Caco-2 (cell line): ENCODE data around the gene FASTKD1. TPM values are rescaled to one million over a fixed set of nuclear protein-coding genes. Genes with fewer than 3 reads are reported as not detected.

ENCODE experiments used
- BruUV-seq: library from RNA; stranded (reverse); fragments of 400-500 nt; replicated peaks from 2 replicates; lab custom pipeline; 2021; lab: Mats Ljungman, UMichigan
- CTCF ChIA-PET: fragments of 300-600 bp; sonication (Branson Sonifier 250); formaldehyde crosslinking; loops from one replicate; lab custom pipeline; 2022; ENCODE audit warnings: antibody characterized with exemption; lab: Charles Lee
- POLR2A ChIA-PET: fragments of 300-600 bp; sonication (Branson Sonifier 250); formaldehyde crosslinking; loops from one replicate; lab custom pipeline; 2022; ENCODE audit warnings: antibody characterized with exemption; lab: Charles Lee
- DNase-seq, 2 experiments: peaks; one replicate each; pipeline versions ENCODE4 v3.0.0 to v3.0.0-alpha.2; 2020 to 2022
- H3K27me3 ChIP-seq: replicated peaks from 2 replicates; pipeline ENCODE4 v1.6.0; 2011; ENCODE audit warnings: low read length; ENCODE audit not compliant: control insufficient read depth, insufficient read depth
- H3K36me3 ChIP-seq: 2 replicates; pipeline ENCODE4 v1.5.1; 2011; ENCODE audit warnings: low read length; ENCODE audit not compliant: control insufficient read depth, insufficient read depth
- H3K4me1 ChIP-seq: fragments of 250-450 bp; sonication (Bioruptor Pico); 2 replicates; pipeline ENCODE4 v1.5.1; 2020; ENCODE audit warnings: mild to moderate bottlenecking
- H3K4me3 ChIP-seq: 2 replicates; pipeline ENCODE4 v1.5.1; 2011; ENCODE audit warnings: low read depth, mild to moderate bottlenecking, control low read depth, low read length
- H3K9me3 ChIP-seq: fragments of 250-450 bp; sonication (Bioruptor Pico); 2 replicates; pipeline ENCODE4 v1.5.1; 2020; ENCODE audit warnings: mild to moderate bottlenecking, moderate library complexity
- H3K27ac Mint-ChIP-seq: one replicate; pipeline ENCODE4 v1.8.0; 2022; ENCODE audit warnings: mixed read lengths; ENCODE audit not compliant: unreplicated experiment
- H3K27me3 Mint-ChIP-seq: one replicate; pipeline ENCODE4 v1.8.0; 2022; ENCODE audit warnings: mixed read lengths; ENCODE audit not compliant: insufficient read depth, unreplicated experiment
- H3K36me3 Mint-ChIP-seq: one replicate; pipeline ENCODE4 v1.8.0; 2022; ENCODE audit warnings: mild to moderate bottlenecking, mixed read lengths; ENCODE audit not compliant: insufficient read depth, unreplicated experiment
- H3K4me1 Mint-ChIP-seq: one replicate; pipeline ENCODE4 v1.8.0; 2022; ENCODE audit warnings: low read depth, mixed read lengths; ENCODE audit not compliant: unreplicated experiment
- H3K4me3 Mint-ChIP-seq: one replicate; pipeline ENCODE4 v1.8.0; 2022; ENCODE audit warnings: mild to moderate bottlenecking, moderate library complexity, mixed read lengths; ENCODE audit not compliant: unreplicated experiment
- H3K9me3 Mint-ChIP-seq: one replicate; pipeline ENCODE4 v1.8.0; 2022; ENCODE audit warnings: mixed read lengths; ENCODE audit not compliant: unreplicated experiment
- intact Hi-C: fragments of 100-400 bp; cut with micrococcal nuclease; formaldehyde crosslinking; loops from one replicate; pipeline ENCODE4 v1.10.0; 2022; ENCODE audit not compliant: unreplicated experiment
- total RNA-seq: library from RNA; stranded (reverse); gene quantifications from 2 replicates; pipeline ENCODE4 v1.2.3, GENCODE V29; 2022
- TF ChIP-seq, protein P1 (sequence below), 2 experiments: fragments of 200-600 bp in 1 of 2; IDR thresholded peaks; 1 replicate in 1 of 2; 2 replicates in 1 of 2; pipeline versions ENCODE4 v1.5.1 to v1.8.0; 2011 to 2022; ENCODE audit warnings: antibody characterized with exemption in 1 of 2, control low read depth in 1 of 2, inconsistent platforms in 1 of 2, low read depth in 1 of 2, low read length in 1 of 2, mild to moderate bottlenecking in 1 of 2, moderate library complexity in 1 of 2; ENCODE audit not compliant: insufficient read depth in 1 of 2, severe bottlenecking in 1 of 2, unreplicated experiment in 1 of 2

Gene FASTKD1
- total RNA-seq, 1 experiment from 2014 or later = 27.6 TPM

GRCh38 chr2:169528271-169528701, 45.4 kb downstream of the FASTKD1 start:
- intact Hi-C loops = loop anchor here (1.0 to 2.0 kb wide), 2 partner anchors 148 to 261 kb away; no protein-coding TSS in a partner anchor
- TF ChIP-seq, protein P1, sequence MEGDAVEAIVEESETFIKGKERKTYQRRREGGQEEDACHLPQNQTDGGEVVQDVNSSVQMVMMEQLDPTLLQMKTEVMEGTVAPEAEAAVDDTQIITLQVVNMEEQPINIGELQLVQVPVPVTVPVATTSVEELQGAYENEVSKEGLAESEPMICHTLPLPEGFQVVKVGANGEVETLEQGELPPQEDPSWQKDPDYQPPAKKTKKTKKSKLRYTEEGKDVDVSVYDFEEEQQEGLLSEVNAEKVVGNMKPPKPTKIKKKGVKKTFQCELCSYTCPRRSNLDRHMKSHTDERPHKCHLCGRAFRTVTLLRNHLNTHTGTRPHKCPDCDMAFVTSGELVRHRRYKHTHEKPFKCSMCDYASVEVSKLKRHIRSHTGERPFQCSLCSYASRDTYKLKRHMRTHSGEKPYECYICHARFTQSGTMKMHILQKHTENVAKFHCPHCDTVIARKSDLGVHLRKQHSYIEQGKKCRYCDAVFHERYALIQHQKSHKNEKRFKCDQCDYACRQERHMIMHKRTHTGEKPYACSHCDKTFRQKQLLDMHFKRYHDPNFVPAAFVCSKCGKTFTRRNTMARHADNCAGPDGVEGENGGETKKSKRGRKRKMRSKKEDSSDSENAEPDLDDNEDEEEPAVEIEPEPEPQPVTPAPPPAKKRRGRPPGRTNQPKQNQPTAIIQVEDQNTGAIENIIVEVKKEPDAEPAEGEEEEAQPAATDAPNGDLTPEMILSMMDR (IDR thresholded peaks at IDR 0.05; ENCODE audit: insufficient read depth in 1 of 2, low read depth in 1 of 2, low read length in 1 of 2, severe bottlenecking in 1 of 2, unreplicated experiment in 1 of 2) = peak; percentile 84 to 85
- no peaks in the 10 kb centered on the region for H3K9me3 Mint-ChIP-seq
- peak; percentile 70 to 81 for DNase-seq
- H3K4me1 Mint-ChIP-seq = peaks cover 13% of the 10 kb centered on the region
- no TSS peak for BruUV-seq
- H3K27ac Mint-ChIP-seq = no peak overlapping the region
- Histone ChIP-seq H3K9me3 (no peaks in the 10 kb centered on the region), H3K4me3 (no peak overlapping the region), H3K36me3 (no peaks in the 10 kb centered on the region), H3K27me3 (no peaks in the 10 kb centered on the region), H3K4me1 (no peaks in the 10 kb centered on the region)
- H3K36me3 Mint-ChIP-seq = peaks cover 4% of the 10 kb centered on the region
- CTCF ChIA-PET = interaction anchor here (0.6 kb wide), 1 partner anchor 76 kb away, joined by 3 read pairs; no protein-coding TSS in a partner anchor
- H3K4me3 Mint-ChIP-seq = no peak overlapping the region
- no peaks in the 10 kb centered on the region for H3K27me3 Mint-ChIP-seq
- POLR2A ChIA-PET = no interaction called here

DNA sequence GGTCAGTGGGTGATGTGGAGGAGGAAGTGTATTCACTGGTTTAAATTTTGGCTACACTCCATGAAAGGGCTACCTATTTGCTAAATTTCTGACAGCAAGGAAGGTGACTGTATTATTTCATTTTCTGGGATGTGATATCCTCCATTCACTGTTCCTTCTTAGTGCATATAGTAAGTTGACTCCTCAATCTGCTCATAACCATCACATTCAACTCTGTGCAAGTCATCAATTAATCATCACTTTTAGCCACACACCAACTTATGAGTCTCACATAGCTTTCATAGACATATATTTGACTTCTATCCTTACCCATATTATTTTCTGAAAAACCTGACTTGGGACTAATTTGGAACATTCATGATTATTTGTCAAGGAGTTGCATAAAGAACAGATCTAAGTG, 47.2 kb downstream of the FASTKD1 start:
- ChIA-PET POLR2A (no interaction called here), CTCF (no interaction called here)
- H3K4me1 ChIP-seq = no peaks in the 10 kb centered on the region
- TF ChIP-seq, protein P1 (IDR thresholded peaks at IDR 0.05; ENCODE audit: insufficient read depth in 1 of 2, low read depth in 1 of 2, low read length in 1 of 2, severe bottlenecking in 1 of 2, unreplicated experiment in 1 of 2) = no peak
- no peak overlapping the region for H3K4me3 Mint-ChIP-seq
- no peaks in the 10 kb centered on the region for H3K9me3 Mint-ChIP-seq
- H3K27me3 ChIP-seq = no peaks in the 10 kb centered on the region
- no TSS peak for BruUV-seq
- no peaks in the 10 kb centered on the region for H3K9me3 ChIP-seq
- no peaks in the 10 kb centered on the region for H3K36me3 Mint-ChIP-seq
- H3K27me3 Mint-ChIP-seq = no peaks in the 10 kb centered on the region
- H3K4me1 Mint-ChIP-seq = peaks cover 13% of the 10 kb centered on the region
- DNase-seq = no peak
- H3K27ac Mint-ChIP-seq = no peak overlapping the region
- H3K4me3 ChIP-seq = no peak overlapping the region
- H3K36me3 ChIP-seq = no peaks in the 10 kb centered on the region
- intact Hi-C loops = no loop called here

- Mint-ChIP-seq H3K27ac (no peak overlapping the region), H3K27me3 (no peaks in the 10 kb centered on the region), H3K9me3 (no peaks in the 10 kb centered on the region), H3K4me3 (no peak overlapping the region), H3K4me1 (peaks cover 13% of the 10 kb centered on the region), H3K36me3 (no peaks in the 10 kb centered on the region)
- no peaks in the 10 kb centered on the region for H3K9me3 ChIP-seq
- ChIA-PET POLR2A (no interaction called here), CTCF (interaction anchor here (0.6 kb wide), 1 partner anchor 35 kb away, joined by 4 read pairs; no protein-coding TSS in a partner anchor)
- TF ChIP-seq, protein P1 (IDR thresholded peaks at IDR 0.05; ENCODE audit: insufficient read depth in 1 of 2, low read depth in 1 of 2, low read length in 1 of 2, severe bottlenecking in 1 of 2, unreplicated experiment in 1 of 2) = no peak
- BruUV-seq = no TSS peak
- H3K27me3 ChIP-seq = no peaks in the 10 kb centered on the region
- H3K36me3 ChIP-seq = no peaks in the 10 kb centered on the region
- intact Hi-C loops = no loop called here
- no peak overlapping the region for H3K4me3 ChIP-seq
- no peak for DNase-seq
- H3K4me1 ChIP-seq = no peaks in the 10 kb centered on the region
Observed at GRCh38 chr2:169525434-169525833, 48.2 kb downstream of the FASTKD1 start.
